Tibial nerve (tissue), 4 donors: Measurements from ENCODE around the gene XIST. TPM values are rescaled to one million over a fixed set of nuclear protein-coding genes. Genes with fewer than 3 reads are reported as not detected.
"Not testable (repeated sequence)": the region's sequence is repeated elsewhere in the genome, so short reads cannot be mapped to it uniquely, and the experiment has no call there.

Source experiments
- DNase-seq, 2 donors: peaks; one replicate each; pipeline ENCODE4 v3.0.0-alpha.2; 2019; ENCODE audit warnings: low spot score in 2 of 2
- H3K27ac ChIP-seq, 4 donors: fragments of 200-600 bp; sonication (generic) in 3 of 4; one replicate each; pipeline ENCODE4 v1.5.1; 2017 to 2019; ENCODE audit warnings: mild to moderate bottlenecking in 1 of 4
- H3K27me3 ChIP-seq, 2 donors: fragments of 200-600 bp; sonication (generic) in 1 of 2; one replicate each; pipeline versions ENCODE4 v1.5.1 to v1.6.0; 2017 to 2019
- H3K36me3 ChIP-seq, 3 donors: fragments of 200-600 bp; sonication (generic); one replicate each; pipeline ENCODE4 v1.5.1; 2018 to 2019
- H3K4me1 ChIP-seq, 4 donors: fragments of 200-600 bp; sonication (generic) in 3 of 4; one replicate each; pipeline ENCODE4 v1.5.1; 2017 to 2019
- H3K4me3 ChIP-seq, 4 donors: fragments of 200-600 bp; sonication (generic) in 3 of 4; one replicate each; pipeline ENCODE4 v1.5.1; 2017 to 2019; ENCODE audit warnings: mild to moderate bottlenecking in 1 of 4, moderate library complexity in 1 of 4
- H3K9me3 ChIP-seq, 4 donors: fragments of 200-600 bp; sonication (generic) in 3 of 4; one replicate each; pipeline ENCODE4 v1.5.1; 2017 to 2019
- EP300 ChIP-seq, 2 donors: sonication (generic); formaldehyde crosslinking; IDR thresholded peaks; one replicate each; pipeline ENCODE4 v1.6.1; 2017; ENCODE audit warnings: antibody characterized with exemption in 2 of 2, mild to moderate bottlenecking in 1 of 2
- POLR2A ChIP-seq, 2 donors: fragments of 450-650 bp; IDR thresholded peaks; one replicate each; pipeline ENCODE4 v1.6.1; 2017; ENCODE audit warnings: antibody characterized with exemption in 2 of 2, mild to moderate bottlenecking in 2 of 2, moderate library complexity in 2 of 2
- WGBS, 2 donors: methylation state at CpG; one replicate each; pipeline ENCODE4 v1.1.5; 2018; 5-methylcytosine and 5-hydroxymethylcytosine counted together
- total RNA-seq, 4 donors: library from RNA; depleted of rRNA; stranded (reverse); fragments of >200 nt; gene quantifications; one replicate each; pipeline ENCODE4 v1.1.0, GENCODE V29; 2016
- TF ChIP-seq, protein P1 (sequence below), 5 experiments: fragments of 200-600 bp in 3 of 5; fragments of 450-650 bp in 2 of 5; sonication (generic) in 3 of 5; IDR thresholded peaks; one replicate each; pipeline ENCODE4 v1.5.1; 2016 to 2019; ENCODE audit warnings: antibody characterized with exemption in 5 of 5, mild to moderate bottlenecking in 3 of 5, moderate library complexity in 2 of 5

Gene XIST
- total RNA-seq, 4 donors from 2014 or later, result 5.5 to 502 (median 219) TPM

DNA sequence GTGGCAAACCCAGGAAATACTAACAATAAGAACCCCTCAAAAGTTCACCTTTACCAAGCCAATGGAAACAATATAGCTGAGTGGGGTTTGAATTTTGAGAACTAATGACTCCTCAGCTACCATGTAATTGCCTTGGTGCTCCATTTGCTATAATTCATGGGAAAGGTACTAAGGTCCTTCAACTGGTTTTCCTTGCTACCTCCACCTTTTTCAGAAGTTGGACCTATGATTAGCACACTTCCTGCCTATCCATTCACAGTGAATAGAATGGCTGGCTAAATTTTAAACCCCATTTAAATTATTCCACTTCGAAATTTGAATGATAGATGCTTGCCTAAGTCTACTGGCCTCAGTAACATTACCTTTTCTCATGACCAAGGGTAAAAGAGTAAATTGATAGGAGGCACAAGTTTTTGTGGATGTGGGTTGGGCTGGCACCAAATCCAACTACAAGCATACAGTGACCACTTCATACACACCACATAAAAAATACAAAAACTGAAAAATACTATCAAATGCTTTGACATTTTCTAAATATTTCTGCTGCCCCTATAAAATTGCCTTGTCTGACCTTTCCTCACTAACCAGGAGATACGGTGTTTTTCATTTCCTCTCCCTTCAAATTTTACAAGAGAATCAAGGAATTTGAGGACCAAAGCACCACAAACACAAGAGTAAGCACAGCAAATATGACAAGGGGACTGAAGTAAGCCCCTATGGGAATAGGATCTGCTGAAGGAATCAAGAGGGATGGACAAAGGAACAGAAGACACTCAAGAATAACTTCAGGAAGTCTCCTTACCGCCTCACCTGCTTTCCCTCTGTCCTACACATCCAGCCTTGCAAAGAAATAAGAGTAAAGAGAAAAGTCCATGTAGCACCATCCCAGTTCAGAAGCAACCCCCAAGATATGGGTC is 34.1 kb downstream of the XIST start:
- Histone ChIP-seq H3K4me3 (no peak overlapping the region), H3K27me3 (no peaks in the 10 kb centered on the region), H3K27ac (no peak overlapping the region), H3K36me3 (no peaks in the 10 kb centered on the region), H3K4me1 (no peaks in the 10 kb centered on the region), H3K9me3 (no peaks in the 10 kb centered on the region)
- WGBS, 2 donors, result 88 to 89% methylated on average over 3 of the region's 3 CpGs
- TF ChIP-seq, protein P1, sequence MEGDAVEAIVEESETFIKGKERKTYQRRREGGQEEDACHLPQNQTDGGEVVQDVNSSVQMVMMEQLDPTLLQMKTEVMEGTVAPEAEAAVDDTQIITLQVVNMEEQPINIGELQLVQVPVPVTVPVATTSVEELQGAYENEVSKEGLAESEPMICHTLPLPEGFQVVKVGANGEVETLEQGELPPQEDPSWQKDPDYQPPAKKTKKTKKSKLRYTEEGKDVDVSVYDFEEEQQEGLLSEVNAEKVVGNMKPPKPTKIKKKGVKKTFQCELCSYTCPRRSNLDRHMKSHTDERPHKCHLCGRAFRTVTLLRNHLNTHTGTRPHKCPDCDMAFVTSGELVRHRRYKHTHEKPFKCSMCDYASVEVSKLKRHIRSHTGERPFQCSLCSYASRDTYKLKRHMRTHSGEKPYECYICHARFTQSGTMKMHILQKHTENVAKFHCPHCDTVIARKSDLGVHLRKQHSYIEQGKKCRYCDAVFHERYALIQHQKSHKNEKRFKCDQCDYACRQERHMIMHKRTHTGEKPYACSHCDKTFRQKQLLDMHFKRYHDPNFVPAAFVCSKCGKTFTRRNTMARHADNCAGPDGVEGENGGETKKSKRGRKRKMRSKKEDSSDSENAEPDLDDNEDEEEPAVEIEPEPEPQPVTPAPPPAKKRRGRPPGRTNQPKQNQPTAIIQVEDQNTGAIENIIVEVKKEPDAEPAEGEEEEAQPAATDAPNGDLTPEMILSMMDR (IDR thresholded peaks at IDR 0.05), result no peak
- no peak for TF ChIP-seq POLR2A (IDR thresholded peaks at IDR 0.05)
- no peak for TF ChIP-seq EP300 (IDR thresholded peaks at IDR 0.05)
- no peak for DNase-seq

DNA sequence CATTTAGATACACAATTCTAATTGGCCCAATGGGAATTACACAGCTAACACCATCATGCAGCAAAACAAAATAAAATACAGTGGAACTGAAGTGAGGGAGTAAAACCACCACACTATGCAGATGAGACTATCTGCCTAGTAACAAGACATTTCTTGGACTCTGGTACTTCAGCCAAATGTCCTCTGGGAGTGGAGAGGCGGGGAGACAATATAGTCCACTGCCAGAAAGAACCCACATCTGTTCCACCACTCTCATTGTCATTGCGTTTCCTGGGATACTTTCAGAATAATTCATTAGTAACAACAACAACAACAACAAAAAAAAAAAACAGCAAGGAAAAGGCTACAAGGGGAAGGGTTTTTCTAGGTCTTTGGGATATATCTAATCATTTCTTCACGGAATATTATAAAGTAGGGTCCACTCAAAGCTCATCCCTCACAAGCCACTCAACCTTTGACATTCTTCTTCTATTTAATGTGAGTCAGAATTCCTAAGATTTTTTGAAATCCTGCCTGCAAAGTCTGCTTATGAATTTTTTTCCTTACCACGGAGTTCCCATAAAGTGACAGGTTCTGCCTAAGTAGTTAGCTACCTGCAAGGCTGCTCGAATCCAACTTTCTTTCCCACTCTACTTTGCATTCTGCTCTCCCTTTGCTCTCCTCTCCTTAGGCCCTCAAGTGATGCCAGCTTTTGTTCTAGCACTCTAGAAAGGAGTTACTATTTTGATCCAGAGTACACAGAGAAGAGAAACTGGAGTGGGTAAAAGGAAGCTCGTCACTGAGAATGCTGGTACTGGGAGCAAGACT is 34.9 kb downstream of the XIST start:
- no peaks in the 10 kb centered on the region for H3K9me3 ChIP-seq
- WGBS, 2 donors, result 54 to 60% methylated on average over 6 of the region's 6 CpGs
- TF ChIP-seq, protein P1 (IDR thresholded peaks at IDR 0.05), result no peak
- TF ChIP-seq POLR2A (IDR thresholded peaks at IDR 0.05) (no peak), EP300 (IDR thresholded peaks at IDR 0.05) (no peak)
- no peaks in the 10 kb centered on the region for H3K36me3 ChIP-seq
- no peak overlapping the region for H3K27ac ChIP-seq
- no peaks in the 10 kb centered on the region for H3K4me1 ChIP-seq
- DNase-seq, result no peak
- no peak overlapping the region for H3K4me3 ChIP-seq
- no peaks in the 10 kb centered on the region for H3K27me3 ChIP-seq

DNA sequence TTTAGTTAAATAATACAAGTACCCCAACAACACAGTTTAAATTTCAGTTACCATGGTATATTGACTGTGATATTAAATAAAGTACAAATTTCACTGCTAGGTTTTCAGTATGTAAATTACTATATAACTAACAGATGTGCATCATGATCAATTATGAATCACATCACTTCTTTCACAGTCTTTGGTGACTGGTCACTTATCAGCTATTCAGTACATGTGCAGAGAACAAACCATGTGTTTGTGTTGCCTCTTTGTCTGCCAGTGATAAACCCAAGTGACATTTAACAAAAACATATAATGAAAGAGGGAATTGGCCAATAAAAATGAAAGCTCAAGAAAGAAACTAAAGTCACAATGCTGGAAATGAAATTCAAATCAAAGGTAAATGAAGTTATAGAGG is 40.3 kb downstream of the XIST start:
- DNase-seq, result no peak
- H3K27me3 ChIP-seq, result no peaks in the 10 kb centered on the region
- no peak overlapping the region for H3K27ac ChIP-seq
- H3K4me3 ChIP-seq, result no peak overlapping the region
- no peaks in the 10 kb centered on the region for H3K4me1 ChIP-seq
- no peaks in the 10 kb centered on the region for H3K9me3 ChIP-seq
- no peaks in the 10 kb centered on the region for H3K36me3 ChIP-seq
- TF ChIP-seq, protein P1 (IDR thresholded peaks at IDR 0.05), result no peak
- no peak for TF ChIP-seq EP300 (IDR thresholded peaks at IDR 0.05)
- TF ChIP-seq POLR2A (IDR thresholded peaks at IDR 0.05), result no peak

DNA sequence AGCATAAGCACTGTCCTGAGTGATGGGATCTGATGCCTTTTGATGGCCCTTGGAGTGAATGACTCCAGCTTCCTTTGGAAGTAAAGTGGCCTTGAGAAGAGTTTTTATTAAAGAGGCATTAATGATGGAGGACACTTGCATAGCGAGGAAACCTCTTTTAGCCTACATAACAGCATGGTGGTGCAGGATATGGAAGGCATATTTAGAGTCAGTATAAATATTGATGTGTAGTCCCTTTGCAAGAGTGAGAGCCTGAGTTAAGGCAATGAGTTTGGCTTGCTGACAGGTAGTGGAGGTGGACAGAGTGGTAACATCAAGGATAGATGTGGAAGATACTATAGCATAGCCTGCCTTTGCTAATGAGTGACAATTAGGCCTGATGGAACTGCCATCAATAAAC is 48.4 kb downstream of the XIST start:
- not testable (repeated sequence) for H3K9me3 ChIP-seq, H3K27ac ChIP-seq, H3K4me1 ChIP-seq, H3K36me3 ChIP-seq, H3K4me3 ChIP-seq, H3K27me3 ChIP-seq, DNase-seq
- WGBS, 2 donors, result 95 to 100% methylated on average over 1 of the region's 1 CpG

DNA sequence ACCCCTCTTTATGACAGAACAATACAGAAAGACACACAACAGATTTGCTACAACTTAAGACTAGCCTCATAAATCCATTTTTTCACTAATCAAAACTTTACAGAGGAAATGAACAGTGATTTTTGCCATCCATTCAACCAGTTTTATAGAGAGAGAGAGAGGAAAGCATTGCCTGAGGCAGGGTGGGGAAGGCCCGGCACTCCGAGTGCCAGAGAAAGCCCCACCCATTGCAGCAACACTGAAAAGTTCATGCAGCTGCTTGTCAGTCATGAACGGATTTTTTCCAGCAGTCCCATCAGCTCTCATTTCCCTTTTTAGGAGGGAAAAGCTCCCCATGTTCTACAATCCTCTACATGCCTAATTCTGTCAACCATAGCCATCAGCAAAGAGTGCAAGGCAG is 52.6 kb downstream of the XIST start:
- TF ChIP-seq, protein P1 (IDR thresholded peaks at IDR 0.05), result no peak
- Histone ChIP-seq H3K36me3 (no peaks in the 10 kb centered on the region), H3K27ac (no peak overlapping the region), H3K27me3 (peaks cover 0 to 5% of the 10 kb centered on the region in 2 donors), H3K4me3 (no peak overlapping the region), H3K9me3 (no peaks in the 10 kb centered on the region), H3K4me1 (no peaks in the 10 kb centered on the region)
- no peak for DNase-seq
- 25 to 36% methylated on average over 3 of the region's 3 CpGs for WGBS, 2 donors

DNA sequence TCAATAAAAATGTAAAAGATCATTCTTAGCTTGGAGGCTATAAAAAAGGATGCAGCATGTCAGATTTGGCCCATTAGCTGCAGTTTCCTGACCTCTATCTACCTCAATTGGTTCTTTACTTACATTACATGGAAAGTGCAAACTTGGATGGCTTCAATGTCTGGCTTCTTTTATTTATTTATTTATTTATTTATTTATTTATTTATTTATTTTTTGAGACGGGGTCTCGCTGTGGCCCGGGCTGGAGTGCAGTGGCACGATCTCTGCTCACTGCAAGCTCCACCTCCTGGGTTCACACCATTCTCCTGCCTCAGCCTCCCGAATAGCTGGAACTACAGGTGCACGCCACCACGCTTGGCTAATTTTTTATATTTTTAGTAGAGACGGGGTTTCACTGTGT is 60.0 kb downstream of the XIST start:
- WGBS, 2 donors, result 94 to 97% methylated on average over 7 to 8 of the region's 8 CpGs
- not testable (repeated sequence) for DNase-seq, H3K4me3 ChIP-seq, H3K4me1 ChIP-seq, H3K27ac ChIP-seq, H3K27me3 ChIP-seq, H3K9me3 ChIP-seq, H3K36me3 ChIP-seq
